NCI-H748 (cell line): ENCODE results near the gene DNAJC25.
"Not testable (repeated sequence)": the region's sequence is repeated elsewhere in the genome, so short reads cannot be mapped to it uniquely, and the experiment has no call there.

Source experiments
- DNase-seq: peaks from one replicate; lab custom pipeline; 2025; ENCODE audit not compliant: unreplicated experiment; lab: John Stamatoyannopoulos, UW

The DNAJC25 gene

GRCh38 chr9:111663301-111663823 is 32.2 kb downstream of the DNAJC25 start:
- DNase-seq: no peak

GRCh38 chr9:111668026-111668573 is 37.0 kb downstream of the DNAJC25 start:
- DNase-seq: no peak

- not testable (repeated sequence) for DNase-seq
These were observed 37.5 kb downstream of the DNAJC25 start for GRCh38 chr9:111668601-111669000.

GRCh38 chr9:111674319-111674718 is 43.2 kb downstream of the DNAJC25 start:
- no peak for DNase-seq

GRCh38 chr9:111676116-111676515 is 45.0 kb downstream of the DNAJC25 start:
- DNase-seq: no peak

GRCh38 chr9:111678293-111678692 is 47.2 kb downstream of the DNAJC25 start:
- no peak for DNase-seq

- DNase-seq: no peak
These were observed 48.1 kb downstream of the DNAJC25 start for GRCh38 chr9:111679199-111679598.

GRCh38 chr9:111683392-111683791 is 52.3 kb downstream of the DNAJC25 start:
- no peak for DNase-seq

- DNase-seq: peak; percentile 33
These were observed 60.7 kb downstream of the DNAJC25 start for GRCh38 chr9:111691672-111692329.

- DNase-seq: no peak
These were observed 65.7 kb downstream of the DNAJC25 start for GRCh38 chr9:111696796-111697195.

GRCh38 chr9:111700776-111701175 is 69.6 kb downstream of the DNAJC25 start:
- no peak for DNase-seq
